ENCODE results near the gene GREB1. TPM values are rescaled to one million over a fixed set of nuclear protein-coding genes. Genes with fewer than 3 reads are reported as not detected.

The GREB1 gene
- total RNA-seq, 1 donor from 2014 or later: 26.6 TPM

DNA sequence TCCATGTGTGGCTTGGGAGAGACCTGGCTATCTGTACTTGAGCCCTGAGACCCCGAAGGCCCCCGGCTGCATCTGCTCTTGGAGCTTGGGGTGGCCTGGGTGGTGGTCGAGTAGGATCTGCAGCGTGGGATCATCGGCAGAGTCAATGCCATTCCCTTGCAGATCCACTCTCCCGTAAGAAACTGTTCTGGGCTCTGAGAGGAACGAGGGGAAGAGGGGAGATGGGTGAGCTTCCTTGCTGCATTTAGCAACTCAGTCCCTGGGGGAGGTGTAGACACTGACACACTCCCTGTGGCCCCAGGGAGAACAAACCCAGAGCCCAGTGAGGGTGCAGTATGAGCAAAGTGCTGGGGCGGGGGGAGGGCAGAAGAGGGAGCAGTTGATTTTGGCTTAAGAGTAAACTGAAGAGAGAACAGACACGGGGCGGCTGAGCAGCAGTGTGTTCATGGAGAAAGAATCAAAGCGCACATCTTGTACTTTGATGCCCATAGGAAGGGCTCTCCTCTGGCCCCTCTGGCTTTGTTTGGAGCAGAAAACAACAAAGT lies 8.5 kb downstream of the GREB1 start:
- Mint-ChIP-seq H3K4me3 (no peak overlapping the region), H3K36me3 (no peaks in the 10 kb centered on the region), H3K9me3 (no peaks in the 10 kb centered on the region), H3K27me3 (ENCODE audit: low read depth) (no peaks in the 10 kb centered on the region), H3K27ac (no peak overlapping the region), H3K4me1 (peaks cover 22% of the 10 kb centered on the region)
- TF ChIP-seq, protein P1, sequence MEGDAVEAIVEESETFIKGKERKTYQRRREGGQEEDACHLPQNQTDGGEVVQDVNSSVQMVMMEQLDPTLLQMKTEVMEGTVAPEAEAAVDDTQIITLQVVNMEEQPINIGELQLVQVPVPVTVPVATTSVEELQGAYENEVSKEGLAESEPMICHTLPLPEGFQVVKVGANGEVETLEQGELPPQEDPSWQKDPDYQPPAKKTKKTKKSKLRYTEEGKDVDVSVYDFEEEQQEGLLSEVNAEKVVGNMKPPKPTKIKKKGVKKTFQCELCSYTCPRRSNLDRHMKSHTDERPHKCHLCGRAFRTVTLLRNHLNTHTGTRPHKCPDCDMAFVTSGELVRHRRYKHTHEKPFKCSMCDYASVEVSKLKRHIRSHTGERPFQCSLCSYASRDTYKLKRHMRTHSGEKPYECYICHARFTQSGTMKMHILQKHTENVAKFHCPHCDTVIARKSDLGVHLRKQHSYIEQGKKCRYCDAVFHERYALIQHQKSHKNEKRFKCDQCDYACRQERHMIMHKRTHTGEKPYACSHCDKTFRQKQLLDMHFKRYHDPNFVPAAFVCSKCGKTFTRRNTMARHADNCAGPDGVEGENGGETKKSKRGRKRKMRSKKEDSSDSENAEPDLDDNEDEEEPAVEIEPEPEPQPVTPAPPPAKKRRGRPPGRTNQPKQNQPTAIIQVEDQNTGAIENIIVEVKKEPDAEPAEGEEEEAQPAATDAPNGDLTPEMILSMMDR (IDR thresholded peaks at IDR 0.05; ENCODE audit: unreplicated experiment): no peak
- DNase-seq (ENCODE audit: low spot score in 2 of 2, unreplicated experiment in 2 of 2): no peak

DNA sequence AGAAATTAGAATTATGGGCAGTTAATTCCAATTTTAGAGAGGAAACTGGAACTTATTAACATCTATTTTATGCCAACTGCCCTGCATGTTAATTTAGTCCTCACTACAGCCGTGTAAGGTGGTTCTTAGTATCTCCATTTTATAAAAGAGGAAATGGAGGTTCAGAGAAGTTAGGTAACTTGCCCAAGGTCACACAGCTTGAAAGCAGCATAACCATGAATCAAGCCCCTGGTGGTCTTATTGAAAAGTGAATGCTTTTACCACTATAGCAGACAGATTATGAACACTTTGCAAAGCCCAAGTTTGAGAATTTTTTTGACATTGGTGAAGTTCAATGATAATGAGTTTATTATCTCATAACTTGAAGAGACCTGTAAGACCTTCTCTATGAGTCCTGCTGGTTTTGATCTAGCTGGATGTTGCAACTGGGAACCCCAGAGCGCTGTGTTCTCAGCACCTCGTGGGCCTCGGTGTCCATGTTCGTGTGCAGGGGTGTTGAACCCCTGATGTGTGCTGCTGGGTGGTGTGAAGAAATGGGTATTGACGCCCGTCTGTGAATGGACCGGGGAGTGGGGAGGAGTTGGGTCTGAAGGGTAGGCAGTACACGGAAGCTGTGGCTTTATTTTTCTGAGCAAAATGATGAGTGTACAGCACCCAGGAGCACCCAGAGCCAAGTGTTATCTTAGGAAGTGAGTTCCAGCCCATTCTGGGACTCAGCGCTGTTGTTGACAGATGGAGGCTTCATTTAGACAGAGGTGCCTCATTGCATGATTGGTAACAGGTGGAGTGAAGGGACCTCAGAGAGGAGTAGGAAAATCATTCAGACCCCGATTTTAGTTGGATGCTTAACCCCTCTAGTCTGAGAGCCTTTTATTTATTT lies 9.7 kb downstream of the GREB1 start:
- no peak overlapping the region for H3K4me3 Mint-ChIP-seq
- no peak overlapping the region for H3K27ac Mint-ChIP-seq
- DNase-seq (ENCODE audit: low spot score in 2 of 2, unreplicated experiment in 2 of 2): no peak
- TF ChIP-seq, protein P1 (IDR thresholded peaks at IDR 0.05; ENCODE audit: unreplicated experiment): peak; percentile 15
- H3K9me3 Mint-ChIP-seq: no peaks in the 10 kb centered on the region
- no peaks in the 10 kb centered on the region for H3K27me3 Mint-ChIP-seq (ENCODE audit: low read depth)
- peaks cover 22% of the 10 kb centered on the region for H3K4me1 Mint-ChIP-seq
- H3K36me3 Mint-ChIP-seq: no peaks in the 10 kb centered on the region

DNA sequence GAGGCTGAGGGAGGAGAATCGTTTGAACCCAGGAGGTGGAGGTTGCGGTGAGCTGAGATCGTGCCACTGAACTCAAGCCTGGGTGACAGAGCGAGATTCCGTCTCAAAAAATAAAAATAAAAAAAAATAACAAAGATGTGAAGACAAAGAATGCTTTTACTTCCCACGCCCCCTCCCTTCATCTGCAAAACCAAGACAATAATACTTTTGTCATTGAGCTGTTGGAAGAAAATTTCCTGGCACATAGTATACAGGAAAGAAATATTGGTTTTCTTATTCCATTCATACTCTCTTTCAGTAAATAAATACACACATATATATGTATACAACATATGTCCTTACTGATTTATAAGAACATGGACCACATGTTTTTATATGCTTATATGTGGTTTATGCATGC lies 12.2 kb downstream of the GREB1 start:
- Mint-ChIP-seq H3K27ac (no peak overlapping the region), H3K4me3 (no peak overlapping the region)

DNA sequence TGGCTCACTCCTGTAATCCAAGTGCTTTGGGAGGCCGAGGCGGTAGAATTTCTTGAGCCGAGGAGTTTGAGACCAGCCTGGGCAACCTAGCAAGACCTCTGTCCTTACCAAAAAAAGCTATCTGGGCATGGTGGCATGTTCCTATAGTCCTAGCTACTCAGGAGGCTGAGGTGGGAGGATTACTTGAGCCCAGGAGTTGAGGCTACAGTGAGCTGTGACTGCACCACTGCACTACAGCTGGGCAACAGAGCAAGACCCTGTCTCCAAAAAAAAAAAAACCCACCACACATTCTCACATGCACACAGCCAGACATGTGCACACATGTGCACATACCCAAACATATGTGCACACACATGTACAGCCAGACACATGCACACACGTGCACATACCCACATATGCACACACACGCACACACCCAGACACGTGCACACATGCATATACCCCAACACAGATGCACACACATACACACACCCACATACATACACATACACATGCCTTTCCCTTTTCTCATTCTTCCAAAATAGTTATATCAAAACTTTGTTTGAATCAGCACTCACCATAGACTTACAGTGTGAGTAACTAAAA lies 14.2 kb downstream of the GREB1 start:
- Mint-ChIP-seq H3K4me3 (no peak overlapping the region), H3K4me1 (no peaks in the 10 kb centered on the region), H3K36me3 (peaks cover 5% of the 10 kb centered on the region), H3K27me3 (ENCODE audit: low read depth) (no peaks in the 10 kb centered on the region), H3K27ac (no peak overlapping the region), H3K9me3 (peaks cover 4% of the 10 kb centered on the region)
- no peak for DNase-seq (ENCODE audit: low spot score in 2 of 2, unreplicated experiment in 2 of 2)
- TF ChIP-seq, protein P1 (IDR thresholded peaks at IDR 0.05; ENCODE audit: unreplicated experiment): no peak

More for the DNA sequence above, 12.2 kb downstream of the GREB1 start:
- Mint-ChIP-seq H3K27me3 (ENCODE audit: low read depth) (no peaks in the 10 kb centered on the region), H3K36me3 (peaks cover 5% of the 10 kb centered on the region), H3K9me3 (peaks cover 4% of the 10 kb centered on the region), H3K4me1 (peaks cover 8% of the 10 kb centered on the region)
- DNase-seq (ENCODE audit: low spot score in 2 of 2, unreplicated experiment in 2 of 2): no peak
- TF ChIP-seq, protein P1 (IDR thresholded peaks at IDR 0.05; ENCODE audit: unreplicated experiment): no peak

DNA sequence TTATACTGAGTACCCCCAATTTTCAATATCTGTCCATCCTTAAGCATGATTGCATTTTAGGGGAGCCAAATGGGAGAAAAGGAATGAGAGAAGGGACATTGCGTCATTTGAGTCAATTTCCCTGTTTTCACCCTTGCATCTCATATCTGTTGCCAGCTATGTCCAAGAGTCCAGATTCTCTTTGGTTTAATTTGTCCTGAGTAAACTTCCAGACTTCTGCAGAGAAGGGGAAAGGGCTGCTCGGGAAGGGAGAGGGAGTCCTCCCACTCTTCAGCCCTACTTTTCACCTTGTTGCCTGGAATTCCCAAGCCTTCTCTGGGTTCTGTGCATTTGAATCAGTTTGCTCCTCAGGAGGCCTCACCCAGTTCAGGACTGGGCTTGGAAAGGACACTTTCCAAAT lies 16.5 kb downstream of the GREB1 start:
- H3K27ac Mint-ChIP-seq: no peak overlapping the region
- TF ChIP-seq, protein P1 (IDR thresholded peaks at IDR 0.05; ENCODE audit: unreplicated experiment): no peak
- DNase-seq (ENCODE audit: low spot score in 2 of 2, unreplicated experiment in 2 of 2): no peak
- peaks cover 4% of the 10 kb centered on the region for H3K9me3 Mint-ChIP-seq
- H3K4me1 Mint-ChIP-seq: peaks cover 10% of the 10 kb centered on the region
- no peaks in the 10 kb centered on the region for H3K27me3 Mint-ChIP-seq (ENCODE audit: low read depth)
- H3K36me3 Mint-ChIP-seq: peaks cover 5% of the 10 kb centered on the region
- no peak overlapping the region for H3K4me3 Mint-ChIP-seq

Measured in mesothelial cell of epicardium (in vitro differentiated cells).